Panc1 (cell line): ENCODE data around the gene S100A16. TPM values are rescaled to one million over a fixed set of nuclear protein-coding genes. Genes with fewer than 3 reads are reported as not detected.

ENCODE experiments used
- ATAC-seq: fragments of 200-7000 bp; cut with Tn5 transposase; 2 replicates; pipeline ENCODE4 v1.9.1; 2020; ENCODE audit warnings: mild to moderate bottlenecking, moderate library complexity
- BruUV-seq: library from RNA; stranded (reverse); fragments of 400-500 nt; replicated peaks from 2 replicates; lab custom pipeline; 2021; lab: Mats Ljungman, UMichigan
- CTCF ChIA-PET: fragments of 300-600 bp; sonication (Branson Sonifier 250); formaldehyde crosslinking; loops from one replicate; lab custom pipeline; 2022; ENCODE audit warnings: antibody characterized with exemption; lab: Charles Lee
- POLR2A ChIA-PET: fragments of 300-600 bp; sonication (Branson Sonifier 250); formaldehyde crosslinking; loops from one replicate; lab custom pipeline; 2022; ENCODE audit warnings: antibody characterized with exemption; lab: Charles Lee
- DNase-seq: peaks from one replicate; pipeline ENCODE4 v3.0.0-alpha.2; 2010; ENCODE audit warnings: low read depth, low spot score
- H3K27ac ChIP-seq: 2 replicates; pipeline ENCODE4 v1.5.1; 2011; ENCODE audit warnings: mild to moderate bottlenecking, low read length, inconsistent platforms
- H3K27me3 ChIP-seq: fragments of 200-500 bp; sonication (Bioruptor generic); 2 replicates; pipeline ENCODE4 v1.6.0; 2014; ENCODE audit warnings: low read length, inconsistent platforms; ENCODE audit not compliant: control insufficient read depth, insufficient read depth
- H3K36me3 ChIP-seq: fragments of 200-500 bp; sonication (Bioruptor generic); 2 replicates; pipeline ENCODE4 v1.5.1; 2014; ENCODE audit warnings: inconsistent platforms, mild to moderate bottlenecking, low read length, moderate library complexity; ENCODE audit not compliant: control insufficient read depth, insufficient read depth
- H3K4me1 ChIP-seq: 2 replicates; pipeline ENCODE4 v1.5.1; 2011; ENCODE audit warnings: inconsistent platforms, mild to moderate bottlenecking, low read length, moderate library complexity; ENCODE audit not compliant: control insufficient read depth, insufficient read depth
- H3K4me3 ChIP-seq, 2 experiments: 2 replicates each; pipeline ENCODE4 v1.5.1; 2011 to 2012; ENCODE audit warnings: low read depth in 2 of 2, low read length in 2 of 2, mild to moderate bottlenecking in 2 of 2, inconsistent platforms in 1 of 2, moderate library complexity in 1 of 2
- H3K9me3 ChIP-seq: fragments of 200-500 bp; sonication (Bioruptor generic); 2 replicates; pipeline ENCODE4 v1.5.1; 2014; ENCODE audit warnings: low read depth, mild to moderate bottlenecking, inconsistent platforms, low read length, moderate library complexity; ENCODE audit not compliant: control insufficient read depth, insufficient read depth
- CTCF ChIP-seq: fragments of 450-650 bp; IDR thresholded peaks from 2 replicates; pipeline ENCODE4 v1.5.1; 2017; ENCODE audit warnings: mild to moderate bottlenecking
- POLR2AphosphoS5 ChIP-seq: IDR thresholded peaks from 2 replicates; pipeline ENCODE4 v1.6.1; 2012; ENCODE audit warnings: mild to moderate bottlenecking, low read depth, low read length, moderate library complexity
- REST ChIP-seq, 2 experiments: IDR thresholded peaks; 2 replicates each; pipeline ENCODE4 v1.6.1; 2011 to 2012; ENCODE audit warnings: low read depth in 2 of 2, control low read depth in 1 of 2, low read length in 1 of 2, mild to moderate bottlenecking in 1 of 2, moderate library complexity in 1 of 2; ENCODE audit not compliant: insufficient read depth in 1 of 2
- SIN3A ChIP-seq: IDR thresholded peaks from 2 replicates; pipeline ENCODE4 v1.6.1; 2012; ENCODE audit warnings: low read depth, mild to moderate bottlenecking, low read length, moderate library complexity, borderline replicate concordance; ENCODE audit not compliant: insufficient read depth
- TCF7L2 ChIP-seq: IDR thresholded peaks from 2 replicates; pipeline ENCODE4 v1.6.1; 2011; ENCODE audit warnings: mild to moderate bottlenecking, low read depth, low read length, inconsistent platforms
- in situ Hi-C: cut with HindIII; loops from 2 replicates; pipeline ENCODE4 v1.10.0; 2016; ENCODE audit warnings: low sequenced_read_pairs, low pct_unique_long_range_greater_than_20kb
- intact Hi-C: fragments of 100-400 bp; cut with micrococcal nuclease; formaldehyde crosslinking; loops from one replicate; pipeline ENCODE4 v1.10.0; 2022; ENCODE audit not compliant: unreplicated experiment
- total RNA-seq: library from RNA; stranded (reverse); gene quantifications from one replicate; pipeline ENCODE4 v1.2.1, GENCODE V29; 2021; ENCODE audit not compliant: unreplicated experiment

The S100A16 gene
- total RNA-seq, 1 experiment from 2014 or later: 61.6 TPM

- CTCF ChIA-PET: interaction anchor here (1.2 to 1.6 kb wide), 2 partner anchors 9 to 13 kb away, joined by 3 to 4 read pairs; partner anchors contain the start of gene S100A13
- intact Hi-C loops: no loop called here
- Histone ChIP-seq H3K9me3 (no peaks in the 10 kb centered on the region), H3K36me3 (no peaks in the 10 kb centered on the region), H3K4me3 (no peak overlapping the region), H3K27me3 (no peaks in the 10 kb centered on the region), H3K27ac (peak overlapping the region; percentile 42; the same call in 1 of the 2 replicates), H3K4me1 (peaks cover 34% of the 10 kb centered on the region)
- TF ChIP-seq SIN3A (no peak), TCF7L2 (no peak), CTCF (no peak), POLR2AphosphoS5 (no peak), REST (IDR thresholded peaks at IDR 0.05; ENCODE audit: insufficient read depth in 1 of 2, low read depth in 2 of 2, low read length in 1 of 2) (no peak)
- POLR2A ChIA-PET: interaction anchor here (1.6 to 1.9 kb wide), 2 partner anchors 13 to 20 kb away, joined by 5 read pairs; partner anchors contain the start of genes CHTOP and S100A13
- no peak for ATAC-seq
- BruUV-seq: no TSS peak
- no peak for DNase-seq
- in situ Hi-C loops: loop anchor here (25.0 kb wide), 1 partner anchor 252 kb away; the partner anchor contains the start of gene S100A9
Measured at GRCh38 chr1:153614189-153614900, 1.4 kb upstream of the S100A16 start.

DNA sequence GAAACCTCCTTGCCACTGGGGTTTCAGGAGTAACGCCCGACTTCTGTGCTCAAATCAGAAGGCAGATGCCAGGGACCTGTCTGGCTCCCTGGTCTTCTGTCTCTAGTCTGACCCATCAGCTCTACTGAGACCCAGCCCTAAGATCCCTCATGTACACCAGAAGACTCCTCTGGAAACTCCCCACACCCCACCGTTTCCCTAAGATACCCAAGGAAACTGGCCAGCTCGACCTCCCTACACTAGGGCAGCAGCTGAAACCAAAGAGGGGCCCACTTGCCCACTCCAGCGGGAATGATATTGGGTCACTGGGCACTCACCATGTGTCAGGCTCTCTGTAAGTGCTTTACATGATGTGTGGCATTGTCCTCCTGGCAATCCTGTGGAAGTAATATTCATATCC lies 469 bp upstream of the S100A16 start:
- Histone ChIP-seq H3K4me1 (peaks cover 43% of the 10 kb centered on the region), H3K9me3 (no peaks in the 10 kb centered on the region)

More for the DNA sequence above, 469 bp upstream of the S100A16 start:
- H3K27ac ChIP-seq: peak overlapping the region; percentile 87
- H3K4me3 ChIP-seq: peak overlapping the region; percentile 52 to 85
- no peak for TF ChIP-seq TCF7L2
- no peak for TF ChIP-seq SIN3A
- no peak for TF ChIP-seq REST (IDR thresholded peaks at IDR 0.05; ENCODE audit: insufficient read depth in 1 of 2, low read depth in 2 of 2, low read length in 1 of 2)
- no peak for TF ChIP-seq CTCF
- TF ChIP-seq POLR2AphosphoS5: no peak
- no peak for ATAC-seq
- BruUV-seq: no TSS peak
- in situ Hi-C loops (loop anchor here (25.0 kb wide), 1 partner anchor 251 kb away; the partner anchor contains the start of gene S100A9), intact Hi-C loops (no loop called here)
- CTCF ChIA-PET: interaction anchor here (0.5 to 1.8 kb wide), 3 partner anchors 10 to 41 kb away, joined by 4 to 10 read pairs (median 4); no protein-coding TSS in a partner anchor
- H3K36me3 ChIP-seq: no peaks in the 10 kb centered on the region
- POLR2A ChIA-PET: interaction anchor here (0.6 to 1.6 kb wide), 2 partner anchors 10 to 20 kb away, joined by 5 to 14 read pairs; partner anchors contain the start of gene CHTOP
- DNase-seq: no peak
- no peaks in the 10 kb centered on the region for H3K27me3 ChIP-seq
